NCI-H1417 treated with DMSO at 0.1 percent for 48 hours (cell line): ENCODE measurements around the gene VCP.
"Not testable (repeated sequence)": the region's sequence is repeated elsewhere in the genome, so short reads cannot be mapped to it uniquely, and the experiment has no call there.

Experiments
- DNase-seq: peaks from one replicate; lab custom pipeline; 2025; lab: John Stamatoyannopoulos, UW

Gene VCP

DNA sequence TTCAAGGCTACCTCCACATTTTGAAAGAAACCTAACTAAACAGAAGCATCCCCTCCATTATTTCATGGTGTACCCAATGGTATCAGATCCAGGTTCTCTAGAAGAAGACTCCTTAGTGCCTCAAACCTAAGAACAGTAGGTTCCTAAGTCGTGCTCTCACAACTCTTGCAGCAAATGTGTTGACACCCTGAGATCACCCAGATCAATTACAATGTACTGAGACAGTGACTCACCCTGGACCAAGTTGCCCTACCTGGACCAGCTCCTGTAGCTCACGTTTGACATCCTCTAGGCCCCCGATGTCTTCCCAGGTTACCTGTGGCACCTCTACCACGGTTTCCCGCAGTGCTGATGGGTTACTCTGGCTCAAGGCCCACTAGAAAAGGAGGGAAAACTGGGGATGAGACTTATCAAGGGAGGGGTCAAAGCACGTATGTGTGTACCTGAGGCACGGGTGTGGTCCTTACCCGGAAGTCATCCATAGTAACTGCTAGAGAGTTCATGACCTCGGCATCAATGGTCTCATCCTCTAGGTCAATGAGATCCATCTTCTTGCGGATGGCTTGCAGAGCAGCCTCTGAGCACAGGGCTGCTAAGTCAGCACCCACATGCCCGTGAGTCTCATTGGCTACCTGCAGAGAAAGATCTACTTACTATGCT is 11.7 kb downstream of the VCP start:
- DNase-seq = no peak

DNA sequence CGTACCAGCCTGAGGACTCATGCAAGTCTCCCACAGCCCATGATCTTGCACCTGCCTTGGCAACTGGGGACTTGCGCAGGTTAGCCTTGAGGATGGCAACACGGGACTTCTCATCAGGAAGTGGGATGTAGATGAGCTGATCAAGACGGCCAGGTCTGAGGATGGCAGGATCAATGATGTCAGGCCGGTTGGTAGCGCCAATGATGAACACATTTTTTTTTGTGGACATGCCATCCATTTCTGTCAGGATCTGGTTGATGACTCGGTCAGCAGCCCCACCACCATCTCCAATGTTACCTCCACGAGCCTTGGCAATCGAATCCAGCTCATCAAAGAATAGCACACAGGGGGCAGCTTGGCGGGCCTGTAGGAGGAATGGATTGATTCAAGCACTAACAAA is 13.0 kb downstream of the VCP start:
- DNase-seq = no peak

DNA sequence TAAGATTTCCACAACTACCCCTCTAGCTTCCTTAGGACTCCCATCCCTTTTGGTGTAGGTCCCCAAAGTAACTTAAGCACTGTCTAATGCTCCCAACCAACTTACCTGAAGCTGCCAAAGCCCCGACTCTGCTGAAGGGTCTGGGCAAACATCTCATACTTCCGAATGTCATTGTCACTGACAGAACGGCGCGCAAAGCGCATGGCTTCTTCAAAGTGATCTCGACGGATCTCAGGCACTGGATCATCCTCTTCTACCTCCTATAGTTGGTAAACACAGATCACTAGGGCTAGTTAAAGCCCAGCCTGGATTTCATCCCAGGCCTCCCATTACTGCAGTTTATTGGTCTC is 15.2 kb downstream of the VCP start:
- DNase-seq = no peak

DNA sequence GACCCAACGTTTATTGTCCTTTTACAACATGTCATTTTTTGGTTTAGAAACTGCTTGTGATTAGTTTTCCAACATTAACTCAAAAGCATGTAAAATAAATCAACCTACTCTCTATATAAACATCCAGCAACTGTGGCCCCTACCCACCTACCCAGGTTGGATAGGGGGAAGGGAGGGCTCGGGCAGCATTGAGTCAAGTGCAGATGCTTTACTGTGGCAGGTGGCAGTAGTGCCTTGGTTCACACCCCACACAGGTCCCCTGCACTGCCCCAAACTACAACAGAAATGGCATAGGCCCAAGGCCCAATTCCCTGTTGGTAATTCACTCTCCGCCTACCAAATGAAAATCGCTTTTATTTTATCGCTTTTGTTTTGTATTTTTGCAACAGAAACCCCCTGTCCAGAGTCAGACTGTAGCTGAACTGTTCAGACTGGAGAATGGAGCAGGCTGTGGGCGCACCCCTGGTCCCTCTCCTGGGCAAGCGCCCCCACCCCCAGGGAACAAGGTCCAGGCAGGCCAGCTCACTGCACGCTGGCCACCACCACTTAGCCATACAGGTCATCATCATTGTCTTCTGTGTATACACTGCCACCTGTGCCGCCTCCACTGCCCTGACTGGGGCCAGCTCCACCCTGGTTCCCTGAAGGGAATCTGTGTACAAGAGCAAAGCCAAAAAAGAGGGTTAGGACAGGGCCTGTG is 15.7 kb downstream of the VCP start:
- no peak for DNase-seq

DNA sequence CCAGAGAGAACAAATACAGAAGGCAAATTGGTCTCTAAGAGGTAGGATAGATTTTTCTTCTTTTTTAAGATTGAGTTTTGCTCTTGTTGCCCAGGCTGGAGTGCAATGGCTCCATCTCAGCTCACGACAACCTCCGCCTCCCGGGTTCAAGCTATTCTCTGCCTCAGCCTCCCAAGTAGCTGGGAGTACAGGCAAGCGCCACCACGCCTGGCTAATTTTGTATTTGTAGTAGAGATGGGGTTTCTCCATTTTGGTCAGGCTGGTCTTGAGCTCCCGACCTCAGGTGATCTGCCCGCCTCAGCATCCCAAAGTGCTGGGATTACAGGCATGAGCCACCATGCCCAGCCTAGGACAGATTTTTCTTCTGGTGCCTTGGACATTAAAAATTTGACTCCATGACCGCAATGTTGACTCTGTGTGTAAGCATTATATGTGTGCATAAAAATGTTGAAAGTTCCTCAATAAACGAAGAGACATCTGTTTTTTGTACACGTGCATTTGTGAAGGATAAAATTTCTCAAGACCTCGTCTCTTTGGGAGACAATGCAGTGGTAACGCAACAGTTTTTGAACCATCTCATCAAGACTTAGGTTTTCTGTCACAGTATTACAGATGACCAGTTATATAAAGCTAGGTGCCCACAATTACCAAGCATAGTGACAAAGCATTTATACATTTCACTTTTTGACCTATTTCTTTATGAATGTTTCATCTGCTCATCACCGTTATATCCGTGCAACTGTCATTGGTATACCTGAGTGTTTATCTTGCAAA is 17.4 kb downstream of the VCP start:
- DNase-seq = no peak

DNA sequence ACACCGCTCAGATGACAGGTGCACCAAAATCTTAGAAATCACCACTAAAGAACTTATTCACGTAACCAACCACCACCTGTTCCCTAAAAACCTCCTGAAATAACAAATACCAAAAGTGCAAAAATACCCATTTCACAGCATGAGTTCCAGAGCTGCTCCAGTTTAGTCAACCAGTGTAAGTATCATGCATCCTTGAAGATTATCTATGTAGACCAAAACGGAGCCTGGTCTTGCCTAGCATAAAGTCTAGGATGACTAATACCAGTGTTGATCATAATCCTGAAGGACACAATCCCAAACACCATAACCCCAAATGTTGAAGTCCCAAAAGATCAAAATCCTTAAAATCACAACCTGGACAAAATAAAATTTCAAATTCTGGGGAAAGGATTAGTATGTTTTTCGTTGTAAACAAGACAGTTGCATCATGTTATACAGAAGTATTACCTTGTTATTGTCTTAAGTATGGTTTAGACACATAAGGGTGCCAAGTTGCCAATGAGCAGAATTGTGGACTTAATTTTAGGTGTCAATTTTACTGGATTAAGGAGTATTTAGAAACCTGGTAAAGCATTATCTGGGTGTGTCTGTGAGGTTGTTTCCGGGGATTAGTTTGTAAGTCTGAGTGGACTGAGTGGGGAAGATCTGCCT is 18.1 kb downstream of the VCP start:
- DNase-seq = no peak

DNA sequence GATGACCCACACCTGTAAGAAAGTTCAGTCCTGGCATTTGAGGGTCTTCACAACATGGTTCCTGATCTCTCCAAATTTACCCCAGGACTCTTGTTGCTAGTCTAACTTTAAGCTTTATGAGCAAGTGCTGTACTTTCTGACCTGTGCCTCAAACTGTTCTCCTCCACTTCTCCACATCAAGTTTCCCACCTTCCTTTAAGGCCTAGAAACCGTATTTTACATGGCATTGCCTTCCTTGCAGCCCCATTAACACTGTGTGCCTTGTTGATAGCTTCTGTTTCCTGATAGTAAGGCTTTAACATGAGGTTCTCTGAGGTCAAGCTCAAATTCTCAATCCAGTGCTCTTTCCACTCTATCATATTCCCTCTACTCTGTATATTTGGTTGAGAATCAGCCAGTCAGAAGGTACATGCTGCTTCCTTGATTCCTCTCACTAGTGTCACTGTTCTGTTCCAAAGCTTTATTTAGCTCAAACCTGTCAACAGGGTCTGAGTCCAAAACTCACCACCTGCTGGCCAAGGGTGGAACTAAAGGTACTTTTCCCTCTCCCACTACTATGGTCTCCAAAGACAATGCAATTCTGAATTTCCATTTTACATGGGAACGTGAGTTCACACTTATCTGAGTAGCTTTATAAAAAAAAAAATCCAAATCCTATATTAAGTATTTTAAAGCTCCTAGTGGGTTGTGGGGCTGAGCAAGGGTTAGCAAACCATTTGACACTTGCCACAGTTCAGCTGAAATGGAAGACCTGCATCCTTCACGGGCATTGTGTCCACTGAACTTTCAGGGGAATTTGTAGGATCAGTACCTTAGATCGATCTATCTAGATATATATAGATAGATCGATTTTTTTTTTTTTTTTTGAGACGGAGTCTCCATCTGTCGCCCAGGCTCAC is 21.1 kb downstream of the VCP start:
- DNase-seq = no peak

DNA sequence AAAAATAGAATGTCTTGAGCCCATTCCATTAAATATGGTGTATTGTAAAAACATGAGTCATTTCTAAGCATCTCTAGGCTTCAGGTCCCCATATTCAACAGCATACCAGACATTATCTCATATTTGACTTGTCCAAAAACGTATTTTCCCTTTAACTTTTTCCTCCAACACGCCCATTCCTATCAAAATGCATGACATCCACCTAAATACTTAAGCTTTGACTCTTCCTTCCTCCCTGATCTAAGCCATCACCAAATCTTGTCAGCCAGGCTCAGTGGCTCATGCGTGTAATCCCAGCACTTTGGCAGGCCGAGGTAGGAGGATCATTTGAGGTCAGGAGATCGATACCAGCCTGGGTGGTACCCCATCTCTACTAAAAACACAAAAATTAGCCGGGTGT is 23.9 kb downstream of the VCP start:
- no peak for DNase-seq

DNA sequence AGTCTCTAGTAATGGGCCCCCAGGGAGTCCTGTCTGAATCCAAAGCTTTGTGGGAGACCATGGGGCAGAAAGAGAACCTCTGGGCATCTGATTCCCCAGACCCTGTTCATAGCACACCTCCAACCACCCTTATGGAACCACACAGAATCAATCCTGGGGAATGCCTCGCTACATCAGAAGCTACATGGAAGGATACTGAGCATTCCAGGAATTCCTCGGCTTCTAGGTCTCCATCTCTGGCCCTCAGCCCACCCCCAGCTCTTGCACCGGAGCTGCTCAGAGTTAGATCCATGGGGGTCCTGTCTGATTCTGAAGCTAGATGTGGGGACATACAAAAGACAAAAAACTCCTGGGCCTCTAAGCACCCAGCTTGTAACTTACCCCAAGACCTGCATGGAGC is 28.4 kb downstream of the VCP start:
- no peak for DNase-seq

DNA sequence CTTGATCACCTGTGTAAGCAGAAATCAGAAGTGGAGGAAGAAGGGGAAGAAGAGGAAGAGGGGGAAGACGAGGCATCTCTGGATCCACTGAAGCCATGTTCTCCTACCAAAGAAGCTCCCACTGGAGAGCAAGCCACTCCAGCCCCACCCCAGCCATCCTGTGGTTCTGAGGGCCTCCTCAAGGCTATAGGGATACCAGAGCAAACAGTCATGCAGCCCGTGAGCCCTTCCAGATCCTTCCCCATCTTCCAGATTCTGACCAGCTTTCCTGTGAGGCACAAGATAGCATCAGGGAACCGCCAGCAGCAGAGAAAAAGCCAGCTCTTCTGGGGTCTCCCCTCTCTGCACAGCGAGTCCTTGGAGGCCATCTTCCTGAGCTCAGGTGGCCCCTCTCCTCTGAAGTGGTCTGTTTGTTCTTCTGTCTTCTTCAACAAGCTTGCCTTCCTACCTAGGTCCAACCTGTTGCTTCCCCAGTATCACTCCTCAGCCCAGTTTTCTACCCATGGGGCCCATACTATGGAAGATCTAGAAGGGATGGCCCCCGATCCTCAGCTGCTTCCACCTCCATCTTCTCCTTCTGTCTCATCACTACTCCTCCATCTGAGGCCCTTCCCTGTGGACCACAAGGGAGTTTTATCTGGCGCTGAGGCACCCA is 29.4 kb downstream of the VCP start:
- DNase-seq = no peak

DNA sequence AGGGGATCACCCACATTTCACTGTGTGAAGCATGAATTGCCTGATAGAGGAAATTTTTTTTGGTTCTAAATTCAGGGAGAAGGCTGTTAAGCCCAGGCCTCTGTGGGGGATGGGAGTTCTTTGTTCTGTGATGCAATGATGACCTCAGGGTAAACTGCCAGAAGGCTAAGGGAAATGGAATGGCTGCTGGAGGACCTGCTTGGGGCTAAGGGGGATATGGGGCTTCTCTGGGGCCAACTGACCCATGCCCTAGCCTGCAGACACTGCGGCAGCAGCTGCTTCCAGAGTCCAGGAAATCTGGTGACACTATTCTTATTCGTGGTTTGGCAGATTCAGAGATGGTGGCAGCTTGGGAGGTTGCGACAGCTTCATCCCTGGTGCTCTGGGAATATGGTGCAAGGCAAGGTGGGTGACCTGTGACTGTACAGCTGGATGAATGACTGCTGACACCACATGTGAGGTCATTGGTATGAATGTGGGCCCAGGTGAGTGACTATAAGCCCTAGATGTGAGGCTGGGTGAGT is 30.3 kb downstream of the VCP start:
- DNase-seq = no peak

DNA sequence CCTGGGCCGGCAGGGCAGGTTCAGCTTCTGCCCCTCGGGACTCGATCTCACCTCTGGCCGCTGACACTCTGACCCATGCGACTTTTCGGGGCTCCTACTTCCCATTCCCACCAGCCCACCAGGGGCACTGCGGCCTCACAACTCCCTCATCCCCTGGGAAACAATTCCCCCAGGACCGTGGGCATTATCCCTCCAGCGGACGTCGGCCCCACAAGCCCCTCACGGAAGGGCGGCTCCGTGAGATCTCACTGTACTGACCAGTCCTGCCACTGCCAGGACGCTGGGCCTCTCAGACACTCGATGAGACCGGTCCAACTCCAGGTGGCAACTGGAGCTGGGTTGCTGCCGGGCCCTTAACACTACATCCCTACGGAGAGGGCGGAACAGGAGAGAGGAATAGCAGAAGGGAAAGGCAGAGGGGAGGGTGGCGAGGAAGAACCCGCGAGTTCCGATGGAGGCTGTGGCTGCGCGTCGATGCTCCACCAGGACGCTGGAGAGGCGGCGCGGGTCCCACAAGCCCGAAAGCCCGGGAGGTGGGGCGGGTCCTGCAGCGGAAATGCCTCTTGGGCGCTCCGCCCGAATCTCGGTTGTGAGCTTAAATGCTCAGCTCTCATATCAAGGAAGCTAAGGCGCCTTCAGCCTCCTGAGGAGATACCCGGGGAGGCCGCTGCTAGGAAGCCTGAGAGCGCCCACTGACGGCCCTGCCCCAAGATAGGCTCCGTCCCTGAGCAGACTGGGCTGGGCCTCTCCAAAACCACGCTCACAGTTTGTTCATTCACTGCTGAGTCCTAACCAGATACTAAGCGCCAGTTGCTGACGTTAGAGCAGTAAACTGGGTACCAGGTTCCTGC is 36.3 kb downstream of the VCP start:
- DNase-seq = no peak

DNA sequence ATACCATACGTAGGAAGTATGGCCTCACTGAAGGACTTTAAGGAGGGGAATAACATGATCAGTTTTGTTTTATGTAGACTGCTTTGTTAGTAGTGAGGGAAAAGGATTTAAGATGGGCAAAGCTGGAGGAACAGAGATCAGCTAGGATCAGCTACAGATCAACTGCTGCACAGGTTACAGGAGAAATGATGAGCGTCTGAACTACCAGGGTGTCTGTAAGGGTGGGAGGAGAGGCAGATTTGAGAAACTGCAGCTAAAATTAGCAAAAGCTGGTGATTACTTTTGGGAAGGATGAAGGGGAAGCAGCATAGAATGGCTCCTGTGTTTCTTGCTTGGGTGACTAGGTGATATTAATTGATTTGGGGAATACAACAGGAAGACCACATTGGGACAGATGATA is 39.3 kb downstream of the VCP start:
- DNase-seq = no peak

DNA sequence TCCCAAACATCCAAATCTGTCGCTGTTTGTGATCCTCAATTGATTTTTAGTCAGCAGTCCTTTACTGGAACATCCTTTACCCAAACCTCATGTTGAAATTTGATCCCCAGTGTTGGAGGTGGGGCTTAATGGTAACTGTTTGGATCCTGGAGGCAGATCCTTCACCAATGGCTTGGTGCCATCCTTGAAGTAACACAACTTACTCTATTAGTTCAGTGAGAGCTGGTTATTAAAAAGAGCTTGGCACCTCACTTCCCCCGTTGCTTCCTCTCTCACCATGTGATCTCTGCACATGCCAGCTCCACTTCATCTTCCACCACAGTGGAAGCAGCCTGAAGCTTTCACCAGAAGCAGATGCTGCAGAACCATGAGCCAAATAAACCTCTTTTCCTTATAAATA is 42.6 kb downstream of the VCP start:
- DNase-seq = no peak

DNA sequence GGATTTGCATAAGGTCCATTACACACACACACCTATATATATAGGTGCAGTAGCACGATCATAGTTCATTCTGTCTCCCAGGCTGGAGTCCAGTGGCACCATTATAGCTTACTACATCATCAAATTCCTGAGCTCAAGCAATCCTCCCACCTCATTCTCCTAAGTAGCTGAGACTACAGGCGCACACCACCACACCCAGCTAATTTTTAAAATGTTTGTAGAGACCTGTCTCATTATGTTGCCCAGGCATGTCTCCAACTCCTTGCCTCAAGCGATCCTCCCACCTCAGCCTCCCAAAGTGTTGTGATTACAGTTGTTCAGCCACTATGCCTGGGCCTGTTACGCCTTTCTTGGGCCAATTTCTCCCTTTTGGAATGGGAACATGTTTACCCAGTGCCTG is 43.2 kb downstream of the VCP start:
- no peak for DNase-seq

DNA sequence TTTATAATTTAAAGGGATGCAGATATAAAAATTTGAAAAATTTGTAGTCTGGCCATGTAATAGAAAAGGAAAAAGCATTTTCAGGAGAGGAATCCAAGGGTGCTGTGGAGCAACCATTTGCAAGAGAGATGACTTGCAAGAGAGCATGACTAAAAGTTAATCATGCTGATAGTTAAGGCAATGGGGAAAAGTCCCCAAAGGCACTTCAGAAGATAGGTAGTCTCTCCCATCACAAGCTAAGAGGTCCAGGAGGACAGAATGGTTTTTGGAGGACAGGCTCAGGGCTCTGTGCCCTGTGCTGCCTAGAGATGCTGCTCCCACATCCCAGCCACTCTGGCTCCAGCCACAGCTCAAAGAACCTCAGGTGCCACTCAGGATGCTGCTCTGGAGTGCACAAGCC is 44.1 kb downstream of the VCP start:
- no peak for DNase-seq

DNA sequence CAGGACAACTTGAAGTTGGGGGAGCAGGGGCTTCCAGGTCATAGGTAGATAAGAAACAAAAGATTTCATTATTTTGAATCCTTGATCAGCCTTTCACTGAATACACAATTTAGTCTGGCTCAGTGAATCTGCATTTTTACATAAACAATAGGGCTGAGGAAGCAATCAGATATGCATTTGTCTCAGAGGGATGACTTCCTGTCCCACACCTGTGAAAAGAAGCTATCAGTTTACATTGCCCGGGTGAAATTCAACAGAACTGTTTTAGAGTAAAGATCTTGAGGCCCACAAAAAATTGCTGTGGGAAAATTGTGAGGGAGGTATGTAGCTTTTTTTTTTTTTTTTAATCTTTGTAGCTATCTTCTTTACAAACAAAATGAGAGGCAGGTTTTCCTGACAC is 44.6 kb downstream of the VCP start:
- DNase-seq = no peak

DNA sequence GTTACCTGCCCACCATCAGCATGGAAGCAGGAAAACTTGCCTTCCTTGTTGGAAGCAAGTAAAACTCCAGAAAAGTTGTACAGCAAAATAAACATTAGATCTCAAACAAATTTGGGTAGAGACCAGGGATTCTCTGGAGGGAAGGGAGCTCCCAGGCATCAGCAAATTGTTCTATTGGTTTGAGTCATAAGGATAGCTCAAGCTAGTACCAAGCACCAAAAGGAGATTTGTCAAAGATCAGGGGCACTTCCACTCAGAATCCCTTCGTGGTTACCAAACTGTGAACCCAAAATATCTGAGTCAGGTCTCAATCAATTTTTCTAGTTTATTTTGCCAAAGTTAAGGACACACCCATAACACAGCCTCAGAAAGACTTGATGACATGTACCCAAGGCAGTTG is 45.1 kb downstream of the VCP start:
- DNase-seq = no peak

DNA sequence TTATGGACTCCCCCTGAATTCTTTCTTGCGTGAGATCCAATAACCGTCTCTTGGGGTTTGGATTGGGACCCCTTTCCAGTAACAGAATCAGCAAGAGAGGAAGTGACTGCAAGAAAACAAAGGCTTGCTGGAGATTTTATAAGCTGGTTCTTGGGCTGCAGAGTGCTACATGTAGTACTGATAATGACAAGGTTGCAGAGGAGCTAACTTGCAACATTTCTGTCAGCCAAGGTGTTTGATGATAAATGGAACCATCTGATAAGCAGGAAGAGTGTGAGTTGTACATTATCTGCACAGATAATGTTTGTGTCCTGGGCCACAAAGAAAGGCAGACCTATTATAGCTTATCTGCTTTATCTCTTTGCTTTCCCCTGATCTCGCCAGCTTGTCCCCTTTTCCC is 45.8 kb downstream of the VCP start:
- no peak for DNase-seq

DNA sequence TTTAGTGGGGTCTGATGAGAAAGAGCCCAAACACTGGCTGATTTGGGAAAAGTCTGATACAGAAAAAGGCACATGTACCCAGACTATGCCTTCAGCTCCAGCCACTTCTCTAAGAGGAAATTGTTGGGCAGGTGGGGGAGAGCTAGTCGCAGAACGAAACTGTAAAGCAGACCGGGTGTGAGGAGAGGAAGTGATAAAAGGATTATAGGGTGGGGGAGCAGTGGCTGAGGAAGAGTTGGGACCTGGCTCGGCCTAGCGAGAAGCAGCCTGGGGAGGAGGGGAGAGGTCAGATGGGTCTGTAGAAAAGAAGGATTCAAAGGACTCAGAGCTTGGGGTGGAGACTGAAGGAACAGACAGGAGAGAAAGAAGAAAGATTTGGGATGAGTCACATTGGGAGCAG is 49.0 kb downstream of the VCP start:
- not testable (repeated sequence) for DNase-seq
